GM19468 (cell line): Measurements from ENCODE around the gene KSR1.
"Not testable (repeated sequence)": the region's sequence is repeated elsewhere in the genome, so short reads cannot be mapped to it uniquely, and the experiment has no call there.

Experiments used
- ATAC-seq: cut with Tn5 transposase; IDR thresholded peaks from one replicate; pipeline ENCODE4 v1.9.1; 2021; ENCODE audit warnings: mild to moderate bottlenecking, moderate library complexity, moderate number of reproducible peaks; ENCODE audit not compliant: unreplicated experiment; ENCODE audit errors: extremely low read depth

The KSR1 gene

DNA sequence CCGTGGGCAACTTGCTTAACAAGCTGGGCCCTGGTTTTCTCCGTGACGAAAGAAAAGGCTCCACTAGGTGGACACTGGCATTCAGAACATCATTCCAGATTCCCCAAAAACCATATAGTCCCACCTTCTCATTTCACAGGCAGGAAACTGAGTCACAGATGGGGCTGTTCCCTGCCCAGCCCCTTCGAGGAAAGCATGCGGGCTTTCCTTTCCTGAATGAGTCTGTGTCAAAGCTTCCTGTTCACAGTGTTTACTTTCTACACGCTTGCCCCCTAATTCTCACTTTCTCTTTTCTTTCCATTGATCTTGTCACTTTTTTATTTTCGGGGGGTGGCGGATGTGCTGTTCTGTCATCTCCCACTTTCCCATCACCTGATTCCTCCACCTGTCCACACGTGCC lies 164.5 kb downstream of the KSR1 start:
- ATAC-seq = no peak

DNA sequence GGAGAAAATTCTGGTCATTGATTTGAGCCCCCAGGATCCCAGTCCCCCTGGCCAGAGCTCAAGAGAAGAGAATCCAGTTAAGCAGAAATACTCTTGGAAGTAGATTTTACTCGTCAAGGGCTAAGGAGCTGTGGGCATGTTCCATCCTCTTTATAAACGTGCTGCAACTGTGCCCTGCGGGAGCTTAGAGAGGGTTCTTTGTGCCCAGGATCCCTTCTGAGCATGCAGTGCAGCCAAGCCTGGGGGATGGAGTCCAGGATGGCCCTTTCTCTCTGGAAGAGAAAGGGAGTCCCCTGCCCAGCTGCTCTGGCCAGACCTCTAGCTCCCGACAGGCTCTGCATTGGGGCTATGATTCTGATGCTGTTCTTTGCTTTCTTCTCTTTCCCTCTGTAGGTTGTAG lies 165.3 kb downstream of the KSR1 start:
- ATAC-seq = no peak

DNA sequence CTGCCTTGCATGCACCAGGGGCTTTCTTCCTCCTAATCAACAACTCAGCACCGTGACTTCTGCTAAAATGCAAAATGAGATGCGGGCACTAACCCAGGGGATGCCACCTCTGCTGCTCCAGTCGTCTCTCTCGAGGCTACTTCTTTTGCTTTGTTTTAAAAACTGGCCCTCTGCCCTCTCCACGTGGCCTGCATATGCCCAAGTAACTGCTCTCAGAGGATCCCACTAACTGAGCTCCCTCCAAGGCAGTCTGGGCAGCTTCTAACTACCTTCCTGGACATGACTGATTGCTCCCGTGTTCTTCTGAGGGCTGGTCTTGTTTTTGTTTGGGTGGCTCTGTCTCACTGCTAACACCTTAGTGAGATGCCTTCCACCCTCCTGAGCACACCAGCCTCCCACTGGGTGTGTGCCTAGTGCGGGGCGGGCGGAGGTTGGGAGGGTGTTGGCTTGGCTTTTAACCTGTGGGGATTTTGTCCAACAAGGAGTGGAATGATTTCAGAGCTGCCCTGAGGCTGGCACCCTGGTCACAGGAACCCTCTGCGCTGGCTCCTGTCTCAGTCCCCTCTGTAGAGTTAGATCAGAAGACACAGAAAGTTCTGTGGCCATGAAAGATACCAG lies 165.8 kb downstream of the KSR1 start:
- ATAC-seq = no peak

DNA sequence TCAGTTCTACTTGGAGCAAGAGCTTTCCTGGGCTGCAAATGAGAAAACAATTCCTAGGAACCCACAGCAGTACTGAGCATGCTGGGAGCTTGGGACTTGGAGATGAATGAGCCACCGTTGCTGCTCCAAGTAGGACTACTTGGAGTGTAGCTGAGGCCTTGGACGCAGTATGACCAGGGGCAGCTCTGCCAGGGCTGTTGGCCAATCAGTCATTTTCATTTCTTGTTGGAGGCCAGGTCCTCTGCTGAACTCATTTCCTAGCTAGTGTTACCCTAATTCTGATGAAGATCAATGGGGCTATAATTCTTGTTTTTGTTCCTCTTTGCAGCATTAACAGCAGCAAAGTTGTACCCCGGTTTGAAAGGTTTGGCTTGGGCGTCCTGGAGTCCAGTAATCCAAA lies 166.7 kb downstream of the KSR1 start:
- ATAC-seq = no peak

DNA sequence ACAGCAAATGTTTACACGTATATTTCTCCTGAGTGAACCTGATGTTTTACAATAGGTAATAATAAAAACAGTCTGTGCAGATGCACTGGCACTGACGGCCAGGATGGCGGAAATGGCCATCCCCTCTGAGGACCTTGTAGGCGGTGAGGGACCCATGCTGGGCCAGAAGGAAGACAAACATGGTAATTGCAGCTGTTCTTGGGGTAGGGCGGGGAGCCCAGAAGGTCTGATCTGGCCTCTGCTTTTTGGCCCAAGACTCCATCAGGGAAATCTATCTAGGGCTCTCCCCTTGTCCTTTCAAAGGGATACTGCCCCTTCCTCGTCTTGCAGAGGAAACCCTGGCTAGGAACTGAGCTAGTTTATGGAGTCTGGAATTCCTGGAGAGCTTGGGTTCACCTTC lies 167.4 kb downstream of the KSR1 start:
- no peak for ATAC-seq

DNA sequence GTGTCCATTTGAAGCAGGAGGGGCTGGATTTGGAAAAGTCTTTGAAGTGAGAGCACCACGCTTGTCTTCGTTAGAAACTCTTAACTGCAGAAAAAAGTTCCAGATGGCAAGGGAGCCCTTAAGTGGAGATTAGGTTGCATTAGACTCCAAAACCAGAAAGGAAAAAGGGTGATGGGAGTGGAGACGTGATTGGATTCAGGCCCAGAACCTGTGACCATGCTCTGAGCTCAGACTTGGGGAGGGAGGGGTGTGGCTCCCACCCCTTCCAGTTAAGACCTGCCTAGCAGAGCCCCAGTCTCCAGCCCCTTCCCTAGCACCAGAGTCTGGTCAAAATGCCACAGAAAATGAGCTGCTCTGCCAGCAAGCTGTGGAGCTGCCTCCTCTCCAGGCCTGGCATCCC lies 168.3 kb downstream of the KSR1 start:
- no peak for ATAC-seq

DNA sequence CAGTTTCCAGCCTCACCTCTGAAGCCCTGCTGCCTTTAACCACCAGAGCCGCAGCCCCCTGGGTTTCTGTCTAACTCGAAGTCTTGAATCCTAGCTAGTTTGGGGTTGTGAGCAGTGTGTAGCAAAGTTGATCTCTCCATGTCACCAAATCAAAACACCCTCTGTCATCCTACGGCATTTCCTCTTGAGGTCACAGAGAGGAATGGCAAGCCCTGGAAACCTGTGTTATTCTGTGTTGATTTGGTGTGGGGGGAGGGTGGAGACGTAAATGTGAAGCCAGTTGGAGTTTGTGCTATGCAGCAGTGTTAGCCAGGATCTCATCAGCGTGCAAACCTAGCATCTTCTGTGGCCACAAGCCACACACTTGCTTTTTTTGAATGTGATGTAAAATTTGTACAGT lies 169.6 kb downstream of the KSR1 start:
- no peak for ATAC-seq

DNA sequence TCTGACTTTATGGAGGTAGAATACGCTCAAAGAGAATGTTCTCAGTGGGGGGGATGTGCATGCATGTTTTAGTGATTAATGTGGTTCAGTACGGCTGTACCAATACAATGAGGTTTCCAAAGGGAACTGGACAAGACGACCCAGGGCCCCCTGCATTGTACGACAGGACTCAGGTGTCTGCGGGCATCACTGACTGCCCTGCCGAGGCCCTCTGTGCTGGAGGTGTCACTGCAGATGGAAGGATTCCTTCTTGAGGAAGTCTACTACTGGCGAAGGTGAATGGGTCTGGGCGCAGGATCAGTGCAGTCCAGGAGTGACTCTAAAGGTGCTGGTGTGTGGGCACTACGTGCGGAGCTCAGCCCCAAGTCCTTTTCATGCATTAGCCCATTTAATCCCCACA lies 171.3 kb downstream of the KSR1 start:
- ATAC-seq = no peak

DNA sequence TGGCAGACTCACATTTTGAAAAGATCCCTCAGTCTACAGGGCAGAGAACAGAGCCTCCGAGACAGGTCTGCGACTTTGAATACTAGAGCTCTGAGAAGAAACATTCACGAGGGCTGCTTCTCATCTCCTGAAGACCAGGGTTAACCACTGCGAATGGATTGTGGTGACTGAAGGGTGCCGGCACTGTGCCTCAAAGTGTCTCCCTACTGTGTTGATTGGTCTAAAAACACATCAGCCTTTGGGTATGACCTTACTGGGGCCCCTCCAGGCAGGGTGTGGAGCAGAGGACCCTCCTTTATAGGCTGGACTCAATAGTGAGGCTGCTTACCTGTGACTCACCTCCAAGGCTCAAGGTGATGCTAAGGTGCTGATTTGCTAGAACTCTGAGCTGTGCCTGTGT lies 172.1 kb downstream of the KSR1 start:
- ATAC-seq = no peak

DNA sequence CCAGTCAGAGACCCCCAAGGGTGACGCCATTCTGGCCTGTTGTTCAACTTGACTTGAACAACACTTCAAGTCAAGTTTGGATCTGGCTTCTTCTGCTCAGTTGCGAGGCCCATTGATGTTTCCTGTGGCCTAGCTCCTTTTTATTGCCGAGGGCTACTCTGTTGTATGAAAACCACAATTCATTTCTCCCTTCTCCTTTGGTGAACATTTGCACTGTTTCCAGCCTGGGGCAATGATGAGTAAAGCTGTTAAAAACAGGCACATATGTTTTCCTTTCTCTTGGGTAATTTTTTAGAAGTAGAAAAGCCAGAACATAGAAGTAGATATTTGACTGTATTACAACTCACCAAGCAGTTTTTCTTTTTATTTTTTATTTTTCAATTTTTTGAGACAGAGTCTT lies 173.0 kb downstream of the KSR1 start:
- ATAC-seq = not testable (repeated sequence)

DNA sequence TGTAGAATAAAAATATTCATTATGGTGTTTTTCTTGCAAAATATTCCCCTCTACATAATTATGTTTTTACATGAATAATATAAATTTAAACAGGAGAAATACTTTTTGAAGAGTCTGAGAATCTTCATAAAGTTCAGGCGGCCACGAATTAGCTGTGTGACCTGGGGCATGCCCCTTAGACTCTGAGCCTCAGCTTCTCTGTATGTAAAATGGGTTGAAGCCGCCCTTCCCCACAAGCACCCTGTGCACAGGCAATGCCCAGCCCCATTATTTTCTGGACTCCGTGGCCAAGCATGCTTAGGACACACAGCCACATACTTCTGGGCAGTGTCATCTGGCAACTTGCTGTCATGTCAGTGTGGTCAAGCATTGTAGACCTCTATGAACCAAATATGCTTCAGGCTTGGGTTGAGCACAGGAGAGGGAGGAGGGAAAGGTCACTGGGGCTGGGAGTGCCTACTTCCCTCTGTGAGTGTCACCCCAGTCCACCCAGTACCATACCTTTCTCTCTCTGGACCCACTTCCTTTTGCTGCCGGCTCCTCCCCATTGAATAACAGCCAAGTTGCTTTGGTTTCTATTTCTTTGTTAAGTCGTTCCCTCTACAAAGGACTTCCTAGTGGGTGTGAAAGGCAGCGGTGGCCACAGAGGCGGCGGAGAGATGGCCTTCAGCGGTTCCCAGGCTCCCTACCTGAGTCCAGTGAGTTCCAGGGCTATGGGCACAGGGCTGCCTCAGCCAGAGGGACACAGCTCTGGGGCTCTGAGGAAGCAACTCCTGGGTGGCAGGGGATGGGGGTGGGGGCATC lies 174.6 kb downstream of the KSR1 start, which contains the start of gene LGALS9:
TSS of gene LGALS9 (plus strand) at position 582 of the 804 bp plus-strand sequence. CDS start at position 660, 78 bp downstream.
- ATAC-seq = peak; percentile 43

DNA sequence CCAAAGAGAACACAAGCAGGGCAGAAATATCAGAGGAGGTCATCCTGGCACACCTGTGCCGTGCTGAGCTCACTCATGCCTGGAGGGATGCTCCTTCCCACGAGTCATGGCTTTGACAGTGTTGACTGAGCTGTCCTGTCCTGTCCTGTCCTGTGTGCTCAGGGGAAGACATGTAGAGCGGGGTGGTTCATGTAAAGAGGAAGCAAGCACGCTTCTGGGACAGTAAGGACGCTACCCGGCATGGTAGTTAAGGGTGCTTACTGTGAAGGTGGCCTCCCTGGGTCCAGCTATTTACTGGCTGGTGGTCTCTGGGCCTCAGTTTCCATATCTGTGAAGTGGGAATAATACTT lies 175.1 kb downstream of the KSR1 start:
- ATAC-seq = no peak

DNA sequence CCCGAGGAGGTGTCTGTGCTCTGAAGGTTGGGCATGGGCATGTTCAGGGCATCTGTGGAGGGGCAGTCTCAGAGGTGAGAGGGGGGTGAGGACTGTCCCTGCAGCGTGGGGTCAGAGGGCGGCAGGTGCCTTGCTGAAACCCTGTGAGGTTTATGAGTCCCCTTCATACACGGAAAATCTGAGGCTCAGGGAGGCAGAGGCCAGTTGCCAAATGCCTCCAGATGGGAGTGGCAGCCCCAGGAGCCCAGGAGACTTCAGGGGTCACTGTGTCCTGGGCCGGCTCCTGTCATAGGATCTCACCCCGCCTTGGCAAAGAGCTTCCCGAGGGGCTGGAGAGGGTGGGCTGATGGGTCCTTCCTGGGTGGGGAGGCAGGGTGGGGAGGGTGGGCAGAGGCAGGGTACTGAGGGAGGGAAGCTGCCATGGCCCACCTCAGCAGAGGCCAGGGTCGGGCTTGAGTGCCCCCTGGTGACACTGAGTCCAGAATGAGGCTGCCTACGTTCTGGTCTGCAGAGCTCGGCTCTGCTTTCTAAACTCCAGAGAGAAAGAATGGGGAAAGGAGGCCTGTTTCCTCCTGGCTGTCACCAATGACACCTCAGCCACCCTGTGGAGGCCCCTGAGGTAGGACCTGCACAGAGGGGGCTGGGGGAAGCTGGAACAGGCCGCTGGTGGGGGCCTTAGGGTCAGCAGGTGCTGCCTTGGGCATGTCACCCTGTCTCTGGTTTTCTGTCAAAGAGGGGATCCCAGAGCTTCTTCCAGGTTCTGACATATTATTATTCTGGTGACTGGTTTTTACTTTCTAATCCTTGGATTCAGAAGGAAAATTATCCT lies 175.9 kb downstream of the KSR1 start:
- ATAC-seq = no peak

DNA sequence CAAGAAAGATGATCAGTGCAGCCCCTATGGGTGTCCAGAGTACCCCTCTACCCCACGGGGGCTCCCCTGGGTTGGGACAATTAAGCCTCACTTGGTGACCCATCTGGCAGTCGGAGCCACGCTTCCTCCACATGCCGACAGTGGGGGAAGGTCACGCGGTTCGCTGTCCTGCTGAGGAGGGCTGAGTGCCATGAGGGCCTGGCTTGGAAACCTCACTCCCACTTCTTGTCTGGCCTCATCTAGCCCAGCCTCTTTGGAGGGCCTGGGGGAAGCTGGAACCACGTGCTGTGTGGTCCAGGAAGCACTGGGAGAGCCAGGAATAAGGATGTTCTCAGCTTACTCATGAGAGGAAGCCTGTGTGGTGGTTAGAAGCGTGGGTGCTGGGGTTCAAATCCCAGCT lies 176.5 kb downstream of the KSR1 start:
- not testable (repeated sequence) for ATAC-seq

DNA sequence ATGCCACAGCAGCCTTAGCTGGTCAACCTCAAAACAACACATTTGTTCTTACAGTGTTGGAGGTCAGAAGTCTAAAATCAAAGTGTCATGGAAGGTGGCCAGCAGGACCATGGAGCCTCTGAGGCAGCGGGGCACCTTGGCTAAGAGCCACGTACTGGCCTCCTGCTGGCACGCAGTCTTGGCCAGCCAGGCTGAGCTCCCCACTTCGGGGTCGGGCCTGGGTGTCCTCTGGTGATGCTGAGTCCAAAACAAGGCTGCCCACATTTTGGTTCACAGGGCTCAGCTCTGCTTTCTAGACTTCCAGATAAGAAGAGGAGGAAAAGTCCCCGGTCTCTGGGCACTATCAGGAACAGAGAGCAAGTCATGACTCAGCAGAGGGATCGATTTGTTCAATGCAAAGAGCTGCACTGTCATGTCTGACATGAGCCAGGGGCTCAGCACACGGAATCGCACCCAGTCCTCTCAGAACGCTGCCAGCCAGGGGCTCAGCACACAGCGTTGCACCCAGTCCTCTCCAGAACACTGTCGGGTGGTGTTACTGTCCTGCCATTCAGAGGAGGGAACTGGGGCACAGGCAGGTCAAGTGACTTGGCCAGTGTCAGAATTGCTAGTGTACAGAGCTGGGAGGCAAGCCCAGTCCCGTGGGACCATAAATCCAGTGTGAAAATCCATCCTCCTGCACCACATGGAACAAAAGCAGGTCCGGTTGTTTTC lies 177.2 kb downstream of the KSR1 start:
- no peak for ATAC-seq

DNA sequence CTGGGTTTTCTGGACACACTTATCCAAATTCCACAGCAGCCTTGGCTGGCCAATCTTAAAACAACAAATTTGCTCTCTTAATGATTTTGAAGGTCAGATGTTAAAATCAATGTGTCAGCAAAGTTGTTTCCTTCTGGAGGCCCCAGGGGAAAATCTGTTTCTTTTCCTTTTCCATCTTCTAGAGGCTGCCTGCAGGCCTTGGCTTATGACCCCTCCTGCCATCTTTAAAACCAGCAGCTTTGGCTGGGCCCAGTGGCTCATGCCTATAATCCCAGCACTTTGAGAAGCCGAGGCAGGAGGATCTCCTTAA lies 177.7 kb downstream of the KSR1 start:
- ATAC-seq = no peak

DNA sequence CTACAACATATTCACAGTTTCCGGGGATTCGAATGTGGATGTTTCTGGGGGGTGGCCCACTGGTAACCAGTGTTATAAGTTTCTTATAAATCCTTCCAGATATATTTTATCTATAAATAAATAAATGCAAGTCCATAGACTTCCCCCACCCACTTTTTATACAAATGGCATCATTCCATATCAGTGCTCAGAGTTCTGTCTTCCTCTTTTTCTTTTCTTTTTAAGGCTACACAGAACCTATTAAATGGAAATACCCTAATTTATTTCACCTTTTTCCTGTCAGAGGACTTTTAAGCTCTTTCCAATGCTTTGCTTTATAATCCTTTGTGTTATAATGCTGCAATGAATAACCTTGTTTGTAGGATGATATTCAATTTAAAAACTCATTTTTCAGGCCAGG lies 178.5 kb downstream of the KSR1 start:
- no peak for ATAC-seq

DNA sequence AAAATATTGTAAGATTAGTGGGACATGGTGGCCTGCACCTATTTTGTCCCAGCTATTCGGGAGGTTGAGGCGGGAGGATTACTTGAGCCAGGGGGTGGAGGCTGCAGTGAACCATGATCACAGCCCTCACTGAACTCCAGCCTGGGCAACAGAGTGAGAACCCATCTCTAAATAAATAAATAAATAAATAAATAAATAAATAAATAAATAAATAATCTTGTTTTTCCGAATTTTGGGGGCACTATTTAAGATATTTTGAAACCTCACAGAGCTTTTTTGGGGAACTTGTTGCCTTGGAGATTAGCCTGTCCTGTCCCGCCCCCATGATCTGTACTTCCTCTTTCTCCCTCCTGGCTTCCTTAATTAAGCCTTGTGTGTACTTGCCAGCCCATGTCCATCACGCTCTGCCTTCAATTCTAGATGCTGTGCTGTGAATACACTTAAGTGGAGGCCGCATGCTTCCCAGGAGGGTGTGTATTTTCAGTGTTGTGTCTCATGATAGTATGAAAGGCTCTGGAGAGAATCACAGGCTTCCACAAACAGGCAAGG lies 179.1 kb downstream of the KSR1 start:
- ATAC-seq = no peak

DNA sequence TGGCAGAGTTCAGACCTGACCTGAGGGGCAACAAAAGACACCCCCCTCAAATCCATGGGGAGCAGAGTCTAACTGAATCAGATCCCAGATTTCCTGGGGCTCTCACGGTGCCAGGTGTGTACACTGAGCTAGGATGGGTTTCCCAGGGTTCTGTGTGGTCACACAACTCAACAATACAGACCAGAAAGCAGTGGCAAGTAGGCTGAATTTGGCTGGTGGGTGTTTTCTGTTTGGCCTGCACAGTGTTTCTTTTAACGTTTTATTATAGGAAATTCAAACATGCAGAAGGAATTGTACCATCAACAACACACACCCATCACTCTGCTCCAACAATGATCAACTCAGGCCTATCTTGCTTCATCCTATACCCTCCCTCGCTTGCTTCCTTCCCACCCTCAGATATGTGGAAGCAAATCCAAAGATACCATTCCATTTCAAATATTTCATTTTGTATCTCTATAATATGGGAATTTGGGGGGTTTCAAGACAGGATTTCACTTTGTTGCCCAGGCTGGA lies 179.8 kb downstream of the KSR1 start:
- not testable (repeated sequence) for ATAC-seq

DNA sequence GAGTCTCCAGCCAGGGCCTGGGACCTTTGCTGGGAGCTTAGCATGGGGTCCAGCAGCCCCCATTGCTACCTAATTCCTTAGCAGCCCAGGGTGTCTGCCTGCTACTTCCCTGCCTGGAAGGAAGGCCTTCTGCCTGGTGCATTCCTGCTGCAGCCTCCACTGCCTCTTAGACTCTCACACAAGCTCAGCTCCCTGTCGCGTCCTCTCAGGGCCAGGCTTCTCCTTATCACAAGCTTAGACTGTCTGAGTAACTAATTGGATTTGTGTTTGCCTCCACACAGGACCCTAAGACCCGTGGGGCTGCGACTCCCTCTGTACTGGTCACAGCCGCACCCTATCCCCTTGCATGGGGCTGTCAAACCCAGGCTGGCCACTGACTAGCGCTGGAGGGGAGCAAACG lies 181.6 kb downstream of the KSR1 start:
- ATAC-seq = not testable (repeated sequence)
